Liver (tissue), 9 donors: Measurements from ENCODE around the gene TRABD. TPM values are rescaled to one million over a fixed set of nuclear protein-coding genes. Genes with fewer than 3 reads are reported as not detected.
A peak's percentile ranks its signal among the peaks of the same experiment; 100 is the strongest.

Source experiments
- DNase-seq: peaks from one replicate; pipeline ENCODE4 v3.0.0-alpha.2; 2017; ENCODE audit warnings: low spot score
- H3K27ac ChIP-seq, 2 donors: one replicate each; pipeline ENCODE4 v1.7.0; 2013; ENCODE audit warnings: inconsistent platforms in 2 of 2, low read length in 2 of 2, control low read depth in 1 of 2, low read depth in 1 of 2, mild to moderate bottlenecking in 1 of 2
- H3K27me3 ChIP-seq, 4 donors: one replicate each; pipeline versions ENCODE4 v1.6.1 to v1.7.0; 2013; ENCODE audit warnings: low read length in 3 of 4, inconsistent platforms in 1 of 4, mild to moderate bottlenecking in 1 of 4, moderate library complexity in 1 of 4; ENCODE audit not compliant: control insufficient read depth in 4 of 4, insufficient read depth in 4 of 4
- H3K36me3 ChIP-seq, 4 donors: one replicate each; pipeline versions ENCODE4 v1.6.1 to v1.7.0; 2013; ENCODE audit warnings: low read length in 3 of 4, mild to moderate bottlenecking in 3 of 4, low read depth in 1 of 4, moderate library complexity in 1 of 4; ENCODE audit not compliant: control insufficient read depth in 4 of 4, insufficient read depth in 3 of 4
- H3K4me1 ChIP-seq, 4 donors: one replicate each; pipeline versions ENCODE4 v1.6.1 to v1.7.0; 2013; ENCODE audit warnings: low read length in 3 of 4, mild to moderate bottlenecking in 3 of 4, moderate library complexity in 1 of 4; ENCODE audit not compliant: control insufficient read depth in 4 of 4, insufficient read depth in 4 of 4
- H3K4me3 ChIP-seq, 3 donors: one replicate each; pipeline versions ENCODE4 v1.6.1 to v1.7.0; 2013; ENCODE audit warnings: low read length in 3 of 3, control low read depth in 1 of 3, low read depth in 1 of 3, mild to moderate bottlenecking in 1 of 3
- H3K9ac ChIP-seq, 2 donors: one replicate each; pipeline ENCODE4 v1.7.0; 2013; ENCODE audit warnings: low read length in 2 of 2, mild to moderate bottlenecking in 2 of 2, moderate library complexity in 2 of 2, control low read depth in 1 of 2, low read depth in 1 of 2
- H3K9me3 ChIP-seq, 4 donors: one replicate each; pipeline versions ENCODE4 v1.6.1 to v1.7.0; 2013; ENCODE audit warnings: low read length in 3 of 4; ENCODE audit not compliant: control insufficient read depth in 4 of 4
- EGR1 ChIP-seq, 2 donors: IDR thresholded peaks; 2 replicates each; pipeline ENCODE4 v1.6.1; 2016 to 2018; ENCODE audit warnings: antibody characterized with exemption in 2 of 2, low read depth in 2 of 2
- FOXA1 ChIP-seq: IDR thresholded peaks from 2 replicates; pipeline ENCODE4 v1.6.1; 2016; ENCODE audit warnings: antibody characterized with exemption
- FOXA2 ChIP-seq: IDR thresholded peaks from 2 replicates; pipeline ENCODE4 v1.6.1; 2016; ENCODE audit warnings: antibody characterized with exemption
- GABPA ChIP-seq, 2 donors: IDR thresholded peaks in 1 of 2; conservative IDR thresholded peaks in 1 of 2; 2 replicates each; pipeline ENCODE4 v1.6.1; 2016; ENCODE audit warnings: antibody characterized with exemption in 2 of 2, mild to moderate bottlenecking in 1 of 2, moderate library complexity in 1 of 2
- HNF4A ChIP-seq, 2 donors: conservative IDR thresholded peaks; 2 replicates each; pipeline ENCODE4 v1.6.1; 2016; ENCODE audit warnings: antibody characterized with exemption in 2 of 2, mild to moderate bottlenecking in 2 of 2
- HNF4G ChIP-seq: IDR thresholded peaks from 2 replicates; pipeline ENCODE4 v1.6.1; 2016; ENCODE audit warnings: antibody characterized with exemption
- JUND ChIP-seq, 2 donors: IDR thresholded peaks; 2 replicates each; pipeline ENCODE4 v1.6.1; 2016; ENCODE audit warnings: antibody characterized with exemption in 2 of 2
- NR2F2 ChIP-seq: IDR thresholded peaks from 2 replicates; pipeline ENCODE4 v1.6.1; 2016; ENCODE audit warnings: antibody characterized with exemption
- RAD21 ChIP-seq, 2 donors: IDR thresholded peaks; 2 replicates each; pipeline ENCODE4 v1.6.1; 2016; ENCODE audit warnings: antibody characterized with exemption in 2 of 2, mild to moderate bottlenecking in 2 of 2
- RXRA ChIP-seq, 2 donors: IDR thresholded peaks; 2 replicates each; pipeline ENCODE4 v1.6.1; 2017 to 2018; ENCODE audit warnings: antibody characterized with exemption in 2 of 2, mild to moderate bottlenecking in 1 of 2
- SP1 ChIP-seq: IDR thresholded peaks from 2 replicates; pipeline ENCODE4 v1.6.1; 2018; ENCODE audit warnings: antibody characterized with exemption, mild to moderate bottlenecking
- TAF1 ChIP-seq: conservative IDR thresholded peaks from 2 replicates; pipeline ENCODE4 v1.6.1; 2016; ENCODE audit warnings: antibody characterized with exemption, mild to moderate bottlenecking
- YY1 ChIP-seq: IDR thresholded peaks from 2 replicates; pipeline ENCODE4 v1.6.1; 2016; ENCODE audit warnings: antibody characterized with exemption, mild to moderate bottlenecking
- WGBS: extraction: QIAGEN DNeasy Blood & Tissue Kit; methylation state at CpG from one replicate; pipeline ENCODE4 v1.1.7; 2013; 5-methylcytosine and 5-hydroxymethylcytosine counted together
- polyA plus RNA-seq, 2 donors: library from polyadenylated mRNA; stranded (reverse) in 1 of 2; unstranded in 1 of 2; fragments of 200-250 nt in 1 of 2; fragments of >200 nt in 1 of 2; fragmentation: Nextera tagmentation in 1 of 2; extraction: Ambion mirVana in 1 of 2; gene quantifications; one replicate each; pipeline versions ENCODE4 v1.2.1 to v1.2.3, GENCODE V29; 2013 to 2015
- total RNA-seq, 2 donors: library from RNA; depleted of rRNA; stranded (reverse); fragments of >200 nt; gene quantifications; one replicate each; pipeline ENCODE4 v1.2.3, GENCODE V29; 2014
- TF ChIP-seq, protein P1 (sequence below): IDR thresholded peaks from 2 replicates; pipeline ENCODE4 v1.6.1; 2016; ENCODE audit warnings: antibody characterized with exemption
- TF ChIP-seq, protein P2 (sequence below): fragments of 150-350 bp; IDR thresholded peaks from 2 replicates; pipeline ENCODE4 v1.5.1; 2017; ENCODE audit warnings: improper control_type of control experiment, low read depth, low read length; ENCODE audit not compliant: missing input control
- TF ChIP-seq, protein P3 (sequence below): IDR thresholded peaks from 2 replicates; pipeline ENCODE4 v1.6.1; 2016; ENCODE audit warnings: antibody characterized with exemption
- TF ChIP-seq, protein P4 (sequence below): IDR thresholded peaks from 2 replicates; pipeline ENCODE4 v1.6.1; 2016; ENCODE audit warnings: antibody characterized with exemption, mild to moderate bottlenecking
- TF ChIP-seq, protein P5 (sequence below): IDR thresholded peaks from 2 replicates; pipeline ENCODE4 v1.6.1; 2016; ENCODE audit warnings: antibody characterized with exemption
- donor health status: healthy.
- donor health status: healthy.
- donor health status: healthy.
- donor health status: healthy.
- donor health status: healthy.

Gene TRABD
- total and polyA plus RNA-seq, 4 donors = 10.5 to 29.7 (median 16.4) TPM

DNA sequence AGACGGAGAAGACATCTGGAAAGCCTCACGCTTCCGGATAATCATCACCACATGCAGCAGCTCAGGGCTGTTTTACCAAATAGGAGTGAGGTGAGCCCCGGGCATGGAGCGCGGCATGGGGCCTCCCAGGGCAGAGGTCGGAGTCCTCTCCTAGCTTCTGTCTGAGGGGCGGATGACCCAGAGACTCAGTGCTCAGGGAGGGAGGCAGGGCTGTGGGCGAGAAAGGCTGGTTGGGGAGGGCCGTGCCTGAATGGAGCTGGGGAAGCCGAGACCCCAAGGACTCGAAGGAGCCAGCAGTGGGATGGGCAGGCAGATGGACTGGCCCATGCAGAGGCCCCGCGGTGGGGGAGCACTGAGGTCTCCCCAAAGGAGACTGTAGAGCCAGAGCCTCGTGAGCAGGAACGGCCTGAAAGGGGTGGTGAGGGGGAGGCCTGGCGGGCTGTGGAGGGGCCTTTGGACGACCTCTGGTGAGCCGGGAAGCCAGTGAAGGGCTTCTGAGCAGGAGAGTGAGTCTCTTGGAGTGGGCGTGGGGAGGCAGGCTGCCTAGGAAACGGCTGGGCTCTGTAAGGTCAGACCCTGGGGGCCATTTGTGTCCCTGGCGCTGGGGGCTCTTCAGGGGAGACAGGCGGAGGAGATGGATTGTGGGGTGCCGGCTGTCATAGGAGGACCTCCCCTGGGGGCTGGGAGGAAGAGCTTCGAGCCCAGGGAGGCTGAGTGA, 39.8 kb upstream of the TRABD start:
- H3K4me1 ChIP-seq = peaks cover 9 to 52% (median 49%) of the 10 kb centered on the region in 4 donors
- no peaks in the 10 kb centered on the region for H3K9me3 ChIP-seq
- no peak overlapping the region for H3K4me3 ChIP-seq
- DNase-seq = no peak
- 42% methylated on average over 25 of the region's 25 CpGs for WGBS
- H3K36me3 ChIP-seq = no peaks in the 10 kb centered on the region
- no peak overlapping the region for H3K9ac ChIP-seq
- H3K27ac ChIP-seq = peak overlapping the region in 1 of 2 donors; percentile 33
- no peaks in the 10 kb centered on the region for H3K27me3 ChIP-seq
- TF ChIP-seq, protein P1, sequence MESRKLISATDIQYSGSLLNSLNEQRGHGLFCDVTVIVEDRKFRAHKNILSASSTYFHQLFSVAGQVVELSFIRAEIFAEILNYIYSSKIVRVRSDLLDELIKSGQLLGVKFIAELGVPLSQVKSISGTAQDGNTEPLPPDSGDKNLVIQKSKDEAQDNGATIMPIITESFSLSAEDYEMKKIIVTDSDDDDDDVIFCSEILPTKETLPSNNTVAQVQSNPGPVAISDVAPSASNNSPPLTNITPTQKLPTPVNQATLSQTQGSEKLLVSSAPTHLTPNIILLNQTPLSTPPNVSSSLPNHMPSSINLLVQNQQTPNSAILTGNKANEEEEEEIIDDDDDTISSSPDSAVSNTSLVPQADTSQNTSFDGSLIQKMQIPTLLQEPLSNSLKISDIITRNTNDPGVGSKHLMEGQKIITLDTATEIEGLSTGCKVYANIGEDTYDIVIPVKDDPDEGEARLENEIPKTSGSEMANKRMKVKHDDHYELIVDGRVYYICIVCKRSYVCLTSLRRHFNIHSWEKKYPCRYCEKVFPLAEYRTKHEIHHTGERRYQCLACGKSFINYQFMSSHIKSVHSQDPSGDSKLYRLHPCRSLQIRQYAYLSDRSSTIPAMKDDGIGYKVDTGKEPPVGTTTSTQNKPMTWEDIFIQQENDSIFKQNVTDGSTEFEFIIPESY = no peak
- no peak for TF ChIP-seq NR2F2
- peak; percentile 17 for TF ChIP-seq YY1
- peak; percentile 62 to 74 for TF ChIP-seq HNF4A (conservative IDR thresholded peaks at IDR 0.05)
- no peak for TF ChIP-seq EGR1 (IDR thresholded peaks at IDR 0.05; ENCODE audit: low read depth in 2 of 2)
- no peak for TF ChIP-seq FOXA1
- TF ChIP-seq SP1 = peak; percentile 46
- peak; percentile 30 for TF ChIP-seq HNF4G
- TF ChIP-seq RXRA (IDR thresholded peaks at IDR 0.05) = peak; percentile 55 to 57

DNA sequence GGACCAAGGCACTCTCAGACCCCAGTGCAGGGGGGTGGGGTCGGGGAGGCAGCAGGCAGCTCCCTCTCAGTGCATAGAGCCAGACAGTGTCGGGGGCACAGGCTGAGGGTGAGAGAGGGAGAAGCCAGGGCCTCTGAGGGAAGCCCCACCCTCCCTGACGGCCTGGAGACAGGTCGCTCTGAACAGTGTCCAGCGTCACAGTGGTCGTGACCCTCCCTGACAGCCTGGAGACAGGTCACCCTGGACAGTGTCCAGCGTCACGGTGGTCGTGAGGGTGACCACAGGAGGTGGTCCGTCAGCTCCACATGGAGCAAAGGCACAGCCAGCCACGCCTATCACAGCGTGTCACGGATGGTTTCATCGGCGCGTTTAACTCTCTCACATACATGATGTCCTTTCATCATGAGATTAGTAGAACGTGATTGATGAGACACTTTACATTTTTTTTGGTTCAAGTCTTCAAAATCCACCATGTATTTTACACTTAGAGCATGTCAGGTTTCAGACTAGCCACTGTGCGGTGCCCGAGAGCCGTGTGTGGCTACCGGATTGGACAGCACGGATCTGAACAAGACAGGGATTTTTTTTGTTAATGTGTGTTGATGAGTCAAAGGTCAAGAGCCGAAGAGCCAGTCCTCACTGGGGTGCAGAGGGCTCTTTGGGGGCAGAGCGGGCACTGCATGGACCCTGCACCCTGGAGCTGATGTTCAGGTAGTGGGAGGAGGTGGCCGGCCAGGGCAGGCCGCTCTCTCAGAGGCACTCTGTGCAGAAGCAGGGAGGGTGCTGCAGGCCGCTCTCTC, 39.1 kb upstream of the TRABD start:
- H3K9ac ChIP-seq = peak overlapping the region; percentile 15 to 39
- WGBS = 21% methylated on average over 27 of the region's 27 CpGs

More for the DNA sequence above, 39.1 kb upstream of the TRABD start:
- Histone ChIP-seq H3K27ac (peak overlapping the region in 1 of 2 donors; percentile 33), H3K9me3 (no peaks in the 10 kb centered on the region), H3K27me3 (no peaks in the 10 kb centered on the region), H3K4me3 (no peak overlapping the region), H3K36me3 (no peaks in the 10 kb centered on the region), H3K4me1 (peaks cover 7 to 46% (median 42%) of the 10 kb centered on the region in 4 donors)
- TF ChIP-seq HNF4A (conservative IDR thresholded peaks at IDR 0.05) (peak; percentile 94 to 96), FOXA2 (no peak), FOXA1 (no peak), TAF1 (no peak), JUND (IDR thresholded peaks at IDR 0.05) (peak in 1 of 2 donors; percentile 26), SP1 (peak; percentile 89), RAD21 (IDR thresholded peaks at IDR 0.05) (peak; percentile 91 to 94), EGR1 (IDR thresholded peaks at IDR 0.05; ENCODE audit: low read depth in 2 of 2) (no peak), HNF4G (peak; percentile 96), NR2F2 (peak; percentile 94), GABPA (IDR thresholded peaks at IDR 0.05 in 1 of 2, conservative IDR thresholded peaks at IDR 0.05 in 1 of 2) (no peak), RXRA (IDR thresholded peaks at IDR 0.05) (peak; percentile 95 to 97), YY1 (peak; percentile 38)
- TF ChIP-seq, protein P2, sequence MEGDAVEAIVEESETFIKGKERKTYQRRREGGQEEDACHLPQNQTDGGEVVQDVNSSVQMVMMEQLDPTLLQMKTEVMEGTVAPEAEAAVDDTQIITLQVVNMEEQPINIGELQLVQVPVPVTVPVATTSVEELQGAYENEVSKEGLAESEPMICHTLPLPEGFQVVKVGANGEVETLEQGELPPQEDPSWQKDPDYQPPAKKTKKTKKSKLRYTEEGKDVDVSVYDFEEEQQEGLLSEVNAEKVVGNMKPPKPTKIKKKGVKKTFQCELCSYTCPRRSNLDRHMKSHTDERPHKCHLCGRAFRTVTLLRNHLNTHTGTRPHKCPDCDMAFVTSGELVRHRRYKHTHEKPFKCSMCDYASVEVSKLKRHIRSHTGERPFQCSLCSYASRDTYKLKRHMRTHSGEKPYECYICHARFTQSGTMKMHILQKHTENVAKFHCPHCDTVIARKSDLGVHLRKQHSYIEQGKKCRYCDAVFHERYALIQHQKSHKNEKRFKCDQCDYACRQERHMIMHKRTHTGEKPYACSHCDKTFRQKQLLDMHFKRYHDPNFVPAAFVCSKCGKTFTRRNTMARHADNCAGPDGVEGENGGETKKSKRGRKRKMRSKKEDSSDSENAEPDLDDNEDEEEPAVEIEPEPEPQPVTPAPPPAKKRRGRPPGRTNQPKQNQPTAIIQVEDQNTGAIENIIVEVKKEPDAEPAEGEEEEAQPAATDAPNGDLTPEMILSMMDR = peak; percentile 89
- TF ChIP-seq, protein P1 = no peak
- TF ChIP-seq, protein P3, sequence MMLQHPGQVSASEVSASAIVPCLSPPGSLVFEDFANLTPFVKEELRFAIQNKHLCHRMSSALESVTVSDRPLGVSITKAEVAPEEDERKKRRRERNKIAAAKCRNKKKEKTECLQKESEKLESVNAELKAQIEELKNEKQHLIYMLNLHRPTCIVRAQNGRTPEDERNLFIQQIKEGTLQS = no peak
- TF ChIP-seq, protein P4, sequence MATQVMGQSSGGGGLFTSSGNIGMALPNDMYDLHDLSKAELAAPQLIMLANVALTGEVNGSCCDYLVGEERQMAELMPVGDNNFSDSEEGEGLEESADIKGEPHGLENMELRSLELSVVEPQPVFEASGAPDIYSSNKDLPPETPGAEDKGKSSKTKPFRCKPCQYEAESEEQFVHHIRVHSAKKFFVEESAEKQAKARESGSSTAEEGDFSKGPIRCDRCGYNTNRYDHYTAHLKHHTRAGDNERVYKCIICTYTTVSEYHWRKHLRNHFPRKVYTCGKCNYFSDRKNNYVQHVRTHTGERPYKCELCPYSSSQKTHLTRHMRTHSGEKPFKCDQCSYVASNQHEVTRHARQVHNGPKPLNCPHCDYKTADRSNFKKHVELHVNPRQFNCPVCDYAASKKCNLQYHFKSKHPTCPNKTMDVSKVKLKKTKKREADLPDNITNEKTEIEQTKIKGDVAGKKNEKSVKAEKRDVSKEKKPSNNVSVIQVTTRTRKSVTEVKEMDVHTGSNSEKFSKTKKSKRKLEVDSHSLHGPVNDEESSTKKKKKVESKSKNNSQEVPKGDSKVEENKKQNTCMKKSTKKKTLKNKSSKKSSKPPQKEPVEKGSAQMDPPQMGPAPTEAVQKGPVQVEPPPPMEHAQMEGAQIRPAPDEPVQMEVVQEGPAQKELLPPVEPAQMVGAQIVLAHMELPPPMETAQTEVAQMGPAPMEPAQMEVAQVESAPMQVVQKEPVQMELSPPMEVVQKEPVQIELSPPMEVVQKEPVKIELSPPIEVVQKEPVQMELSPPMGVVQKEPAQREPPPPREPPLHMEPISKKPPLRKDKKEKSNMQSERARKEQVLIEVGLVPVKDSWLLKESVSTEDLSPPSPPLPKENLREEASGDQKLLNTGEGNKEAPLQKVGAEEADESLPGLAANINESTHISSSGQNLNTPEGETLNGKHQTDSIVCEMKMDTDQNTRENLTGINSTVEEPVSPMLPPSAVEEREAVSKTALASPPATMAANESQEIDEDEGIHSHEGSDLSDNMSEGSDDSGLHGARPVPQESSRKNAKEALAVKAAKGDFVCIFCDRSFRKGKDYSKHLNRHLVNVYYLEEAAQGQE = peak; percentile 79
- TF ChIP-seq, protein P5, sequence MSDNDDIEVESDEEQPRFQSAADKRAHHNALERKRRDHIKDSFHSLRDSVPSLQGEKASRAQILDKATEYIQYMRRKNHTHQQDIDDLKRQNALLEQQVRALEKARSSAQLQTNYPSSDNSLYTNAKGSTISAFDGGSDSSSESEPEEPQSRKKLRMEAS = no peak
- peak; percentile 60 for DNase-seq
